ENCODE data around the gene ABCB6.

The ABCB6 gene

DNA sequence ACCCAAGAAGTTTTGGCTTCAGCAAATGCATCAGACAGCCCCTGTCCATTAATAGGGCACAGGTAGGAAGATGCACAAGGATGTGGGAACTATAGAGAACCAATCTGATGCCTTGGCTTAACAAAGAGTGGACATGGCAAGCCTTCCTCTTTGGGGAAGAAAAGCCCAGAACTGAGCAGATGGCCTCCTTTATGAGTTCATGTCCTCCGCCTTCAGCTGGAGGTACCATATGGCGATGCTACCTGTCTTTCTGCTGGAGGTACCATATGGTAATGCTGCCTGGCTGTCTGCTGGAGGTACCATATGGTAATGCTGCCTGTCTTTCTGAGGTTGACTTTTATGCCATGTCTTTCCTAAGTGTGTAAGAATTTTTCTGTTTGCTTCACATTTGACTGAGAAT lies 34.6 kb downstream of the ABCB6 start:
- no peak for DNase-seq (ENCODE audit: low spot score)

DNA sequence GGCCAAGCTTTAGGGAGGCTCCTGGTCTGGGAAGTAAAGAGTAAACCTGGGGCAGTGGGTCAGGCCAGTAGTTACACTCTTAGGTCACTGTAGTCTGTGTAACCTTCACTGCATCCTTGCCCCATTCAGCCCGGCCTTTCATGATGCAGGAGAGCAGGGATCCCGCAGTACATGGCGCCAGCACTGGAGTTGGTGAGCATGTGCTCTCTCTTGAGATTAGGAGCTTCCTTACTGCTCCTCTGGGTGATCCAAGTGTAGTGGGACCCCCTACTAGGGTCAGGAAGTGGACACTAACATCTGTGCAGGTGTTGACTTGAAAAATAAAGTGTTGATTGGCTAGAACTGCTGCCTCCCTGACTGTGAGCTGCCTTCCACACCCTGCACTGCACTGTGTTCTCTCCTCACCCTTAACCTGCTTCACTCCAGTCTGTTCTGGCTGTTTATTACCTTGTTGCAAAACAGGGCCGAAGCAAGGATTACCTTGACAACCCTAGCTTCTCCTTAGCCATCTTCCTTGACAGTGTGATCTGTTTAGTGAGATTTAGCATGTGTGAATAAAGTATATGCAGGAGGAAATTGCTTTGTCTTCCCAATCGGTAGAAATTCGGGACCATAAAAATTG lies 35.5 kb downstream of the ABCB6 start:
- no peak for DNase-seq (ENCODE audit: low spot score)

DNA sequence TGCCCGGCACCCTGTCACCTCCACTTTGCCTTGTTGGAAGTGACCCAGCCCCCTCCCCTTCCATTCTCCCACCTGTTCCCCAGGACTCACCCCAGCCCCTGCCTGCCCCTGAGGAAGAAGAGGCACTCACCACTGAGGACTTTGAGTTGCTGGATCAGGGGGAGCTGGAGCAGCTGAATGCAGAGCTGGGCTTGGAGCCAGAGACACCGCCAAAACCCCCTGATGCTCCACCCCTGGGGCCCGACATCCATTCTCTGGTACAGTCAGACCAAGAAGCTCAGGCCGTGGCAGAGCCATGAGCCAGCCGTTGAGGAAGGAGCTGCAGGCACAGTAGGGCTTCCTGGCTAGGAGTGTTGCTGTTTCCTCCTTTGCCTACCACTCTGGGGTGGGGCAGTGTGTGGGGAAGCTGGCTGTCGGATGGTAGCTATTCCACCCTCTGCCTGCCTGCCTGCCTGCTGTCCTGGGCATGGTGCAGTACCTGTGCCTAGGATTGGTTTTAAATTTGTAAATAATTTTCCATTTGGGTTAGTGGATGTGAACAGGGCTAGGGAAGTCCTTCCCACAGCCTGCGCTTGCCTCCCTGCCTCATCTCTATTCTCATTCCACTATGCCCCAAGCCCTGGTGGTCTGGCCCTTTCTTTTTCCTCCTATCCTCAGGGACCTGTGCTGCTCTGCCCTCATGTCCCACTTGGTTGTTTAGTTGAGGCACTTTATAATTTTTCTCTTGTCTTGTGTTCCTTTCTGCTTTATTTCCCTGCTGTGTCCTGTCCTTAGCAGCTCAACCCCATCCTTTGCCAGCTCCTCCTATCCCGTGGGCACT lies 36.2 kb downstream of the ABCB6 start:
- DNase-seq (ENCODE audit: low spot score) = no peak

DNA sequence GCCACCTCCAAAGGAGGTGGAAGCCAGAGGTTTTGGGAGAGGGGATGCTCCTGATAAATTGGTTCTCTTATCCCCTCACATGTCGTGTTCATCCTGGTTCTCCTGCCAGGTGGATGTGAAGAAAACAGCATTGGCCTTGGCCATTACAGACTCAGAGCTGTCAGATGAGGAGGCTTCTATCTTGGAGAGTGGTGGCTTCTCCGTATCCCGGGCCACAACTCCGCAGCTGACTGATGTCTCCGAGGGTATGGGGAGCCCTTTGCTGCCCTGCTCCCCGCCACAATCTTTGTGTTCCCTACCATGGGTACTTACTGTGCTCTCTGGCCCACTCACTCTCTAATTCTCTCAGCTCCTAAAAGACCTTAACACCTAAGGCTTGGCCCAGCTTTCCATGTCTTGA lies 37.2 kb downstream of the ABCB6 start:
- DNase-seq (ENCODE audit: low spot score) = no peak

DNA sequence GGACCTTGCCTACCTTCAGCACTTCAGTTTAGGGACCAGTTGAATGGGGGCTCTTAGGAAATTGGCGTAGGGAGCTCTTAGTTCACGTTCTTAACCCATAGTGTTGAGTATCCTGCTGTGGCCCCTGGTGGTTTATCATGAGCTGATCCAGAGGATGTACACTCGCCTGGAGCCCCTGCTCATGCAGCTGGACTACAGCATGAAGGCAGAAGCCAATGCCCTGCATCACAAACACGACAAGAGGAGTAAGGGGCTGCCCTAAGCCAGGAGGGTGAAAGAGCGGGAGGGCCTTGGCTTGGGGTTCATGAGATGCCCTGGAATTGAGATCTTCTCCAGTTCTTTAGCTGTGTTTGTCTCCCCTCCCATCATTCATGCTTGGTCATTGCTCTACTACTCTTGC lies 37.8 kb downstream of the ABCB6 start:
- DNase-seq (ENCODE audit: low spot score) = no peak

DNA sequence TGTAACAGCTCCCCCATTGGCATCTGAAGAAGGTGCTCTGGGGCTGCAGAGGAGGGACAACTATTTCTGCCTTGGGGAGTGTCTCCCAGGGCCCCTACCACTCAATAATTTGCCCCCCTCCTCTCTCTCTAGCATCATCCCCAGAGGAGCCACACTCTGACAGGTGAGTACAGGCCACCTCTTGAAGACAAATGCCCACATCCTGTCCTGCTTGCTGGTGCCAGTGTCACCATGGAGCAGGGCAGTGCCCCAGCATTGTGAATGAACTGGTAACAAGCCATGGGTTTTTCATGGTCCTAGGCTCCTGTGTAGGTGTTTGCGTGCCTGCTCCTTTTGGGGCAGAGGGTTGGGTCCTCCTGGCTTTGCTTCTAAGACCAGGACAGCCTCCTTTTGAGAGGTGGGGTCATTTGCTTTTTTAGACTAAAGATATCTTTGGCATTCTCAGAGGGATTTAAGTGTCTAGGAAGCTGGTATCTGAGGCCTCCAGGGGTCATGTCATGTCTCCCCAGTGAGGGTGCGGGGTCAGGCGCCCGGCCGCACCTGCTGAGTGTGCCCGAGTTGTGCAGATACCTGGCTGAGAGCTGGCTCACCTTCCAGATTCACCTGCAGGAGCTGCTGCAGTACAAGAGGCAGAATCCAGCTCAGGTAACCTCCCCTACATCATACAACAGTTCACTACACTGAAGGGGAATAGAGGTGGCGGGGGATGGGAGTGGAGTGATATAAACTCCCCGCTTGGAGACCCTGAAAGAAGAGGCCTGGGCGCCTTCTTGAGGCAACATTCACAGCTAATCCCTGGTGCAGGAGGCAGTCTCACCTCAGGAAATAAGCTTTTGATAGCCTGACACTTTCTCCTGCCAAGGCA lies 38.9 kb downstream of the ABCB6 start:
- no peak for DNase-seq (ENCODE audit: low spot score)

DNA sequence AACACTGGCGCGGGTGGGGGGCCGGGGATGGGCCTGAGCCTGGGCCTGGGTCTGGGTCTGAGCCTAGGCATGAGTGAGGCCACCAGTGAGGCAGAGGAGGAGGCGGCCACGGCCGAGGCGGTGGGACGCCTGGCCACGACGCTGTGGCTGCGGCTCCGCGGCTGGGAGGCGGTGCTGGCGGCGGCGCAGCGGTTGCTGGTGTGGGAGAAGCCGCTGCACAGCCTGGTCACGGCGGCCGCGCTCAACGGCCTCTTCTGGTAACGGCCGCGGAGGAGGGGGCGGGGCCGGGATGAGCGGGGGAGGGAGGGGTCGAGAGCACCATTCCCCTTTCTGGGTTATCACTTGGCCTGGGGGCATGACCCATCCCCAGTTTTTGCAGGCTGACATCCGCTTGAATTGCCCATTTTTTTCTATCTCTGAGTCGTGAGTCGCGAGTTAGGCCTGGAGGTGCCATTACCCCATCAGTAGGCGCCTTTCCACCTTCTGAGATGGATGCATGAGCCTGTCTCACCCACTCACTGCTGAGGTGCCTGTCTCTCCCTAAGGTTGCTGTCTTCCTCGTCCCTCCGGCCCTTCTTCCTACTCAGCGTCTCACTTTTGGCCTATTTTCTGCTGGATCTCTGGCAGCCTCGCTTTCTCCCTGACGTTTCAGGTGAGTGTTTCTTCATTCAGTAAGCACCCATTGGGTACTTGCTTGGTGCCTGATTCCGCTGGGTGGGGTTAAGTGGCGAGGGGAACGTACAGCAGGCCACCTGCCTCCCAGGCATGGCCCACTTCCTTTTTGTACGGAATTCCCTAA lies 40.2 kb downstream of the ABCB6 start:
- DNase-seq (ENCODE audit: low spot score) = peak; percentile 34

DNA sequence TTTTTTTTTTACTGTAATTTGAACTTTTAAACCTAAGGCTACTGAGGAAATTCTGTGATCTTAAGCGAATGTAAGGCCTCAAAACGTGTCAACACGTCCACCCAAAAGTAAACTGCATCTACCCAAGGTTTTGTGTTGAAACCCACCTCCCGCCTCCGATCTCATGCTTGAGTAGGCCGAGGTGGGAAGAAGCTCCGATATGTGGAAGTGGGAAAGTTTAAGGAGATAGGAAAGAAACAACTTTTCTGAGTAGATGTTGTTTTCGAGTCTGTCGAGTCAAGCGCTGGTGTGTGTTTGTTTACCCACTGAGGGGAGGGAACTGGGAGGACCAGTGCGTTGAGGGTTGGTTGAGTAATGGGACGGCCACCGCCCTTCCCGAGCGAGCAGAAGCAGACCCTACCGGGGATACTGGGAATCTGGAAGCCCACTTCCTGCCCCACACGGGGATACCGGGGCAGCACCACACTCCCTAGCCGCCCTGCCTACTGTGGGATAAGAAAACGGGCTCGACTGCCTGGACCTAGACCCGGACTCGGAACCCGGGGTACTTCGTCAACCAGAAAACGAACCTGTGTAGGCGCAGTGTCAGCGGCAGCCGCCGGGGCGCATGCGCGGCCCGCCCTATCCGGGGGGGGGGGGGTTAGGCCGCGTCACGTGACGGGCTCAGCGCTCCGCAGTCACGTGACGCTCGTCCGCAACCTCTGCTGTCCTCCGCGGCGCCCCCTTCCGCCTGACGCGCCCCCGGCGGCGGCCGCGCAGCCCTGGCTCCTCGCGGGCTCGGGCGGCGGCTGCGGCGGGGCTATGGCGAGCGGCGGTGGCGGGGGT lies 41.0 kb downstream of the ABCB6 start, which contains the start of gene RETREG2:
TSS of gene RETREG2 (plus strand) at position 724 of the 825 bp plus-strand sequence. CDS start at position 802, 78 bp downstream.
- DNase-seq (ENCODE audit: low spot score) = peak; percentile 90

DNA sequence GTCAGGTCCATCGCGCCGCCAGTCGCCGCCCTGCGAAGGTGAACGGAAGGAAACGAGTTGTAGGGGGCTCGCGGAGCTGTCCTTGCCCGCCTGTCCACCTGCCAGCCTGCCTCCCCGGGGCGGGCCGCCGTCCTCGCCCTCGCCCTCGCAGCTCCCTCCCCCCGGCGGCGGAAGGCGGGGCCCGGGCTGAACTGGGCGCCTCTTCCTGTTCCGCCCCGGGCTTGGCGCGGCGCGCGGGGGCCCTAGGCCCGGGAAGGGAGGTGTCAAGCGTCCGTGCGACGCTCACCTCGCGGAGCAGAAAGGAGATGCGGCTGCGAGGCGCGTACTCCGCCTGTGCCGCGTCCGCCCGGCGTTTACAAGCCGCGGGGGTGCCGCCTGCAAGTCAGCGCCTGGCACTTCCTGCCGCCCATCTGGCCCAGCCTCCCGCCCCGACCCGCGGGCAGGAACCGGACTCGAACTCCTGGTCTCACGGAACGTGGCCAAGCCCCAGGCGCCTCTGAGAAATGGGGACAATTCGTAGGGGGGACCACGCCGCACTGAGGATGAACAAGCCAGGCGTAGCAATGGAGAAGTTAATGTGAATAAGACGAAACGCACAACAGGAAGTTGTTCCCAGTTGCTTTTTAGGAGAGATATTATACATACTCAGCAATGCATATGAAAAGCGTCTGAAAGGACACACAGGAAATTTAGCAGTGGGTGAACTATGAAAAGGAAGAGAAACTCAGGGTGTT lies 41.8 kb downstream of the ABCB6 start, which contains the start of gene CNPPD1:
TSS of gene CNPPD1 (minus strand) at position 108 of the 734 bp plus-strand sequence. CDS start at position 11, 97 bp downstream.
- peak; percentile 84 for DNase-seq (ENCODE audit: low spot score)

DNA sequence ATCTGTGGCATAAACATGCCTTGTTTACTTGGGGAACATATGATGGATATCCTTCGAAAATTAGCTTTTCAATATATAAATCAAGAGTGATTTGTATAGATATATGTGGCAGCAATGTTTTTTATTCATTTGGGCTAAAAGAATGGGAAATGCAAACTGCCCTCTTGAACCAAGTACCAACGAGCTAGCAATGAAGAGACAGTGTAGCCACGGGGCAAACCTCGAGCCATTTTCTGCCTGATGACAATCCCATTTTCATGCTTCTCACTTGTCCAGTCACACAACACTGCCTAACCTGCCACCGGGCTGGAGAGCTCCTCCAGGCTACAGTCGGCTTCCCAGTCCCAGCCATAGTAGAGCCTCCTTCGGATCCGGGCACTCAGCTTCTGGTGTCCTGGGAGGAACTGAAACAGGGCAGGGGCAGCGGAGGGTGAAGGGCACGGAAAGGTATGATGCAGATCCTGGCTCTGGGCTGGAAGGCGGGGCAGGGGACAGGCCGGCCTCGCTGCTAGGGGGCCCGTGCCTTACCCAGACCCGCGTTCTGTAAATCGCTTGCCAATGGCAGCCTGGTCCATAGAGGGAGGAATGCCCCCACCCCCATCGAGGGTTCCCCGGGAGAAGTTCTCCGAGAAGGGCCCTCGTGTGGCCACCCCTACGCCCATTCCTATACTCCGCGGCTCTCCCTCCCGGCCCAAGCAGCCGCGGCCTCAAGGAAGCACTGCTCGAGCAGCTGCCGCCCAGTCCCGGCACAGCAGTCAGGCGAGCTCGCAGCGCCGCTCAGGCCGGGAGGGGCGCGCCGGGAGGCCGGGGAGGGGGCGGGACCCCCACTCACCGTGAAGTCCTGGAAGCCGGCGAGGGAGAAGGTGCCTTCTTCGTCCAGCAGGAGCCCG lies 42.6 kb downstream of the ABCB6 start:
- DNase-seq (ENCODE audit: low spot score) = peak; percentile 47

DNA sequence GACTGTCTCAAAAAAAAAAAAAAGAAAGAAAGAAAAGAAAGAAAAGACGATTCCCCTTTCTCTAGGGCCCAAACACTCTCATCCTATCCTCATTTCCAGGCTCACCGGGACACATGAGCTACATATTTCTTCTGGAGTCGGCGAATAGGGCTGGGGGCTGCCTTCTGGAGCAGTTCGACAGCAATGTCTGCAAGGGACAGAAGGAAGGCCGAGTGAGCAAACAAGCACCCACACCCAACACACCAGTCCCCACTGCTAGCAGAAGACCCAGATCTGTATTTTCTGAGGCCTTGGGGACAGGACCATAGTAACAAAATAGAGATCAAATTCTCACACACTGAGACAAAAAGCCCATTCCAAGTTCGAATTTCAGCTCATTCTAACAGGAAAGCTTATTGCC lies 43.3 kb downstream of the ABCB6 start:
- no peak for DNase-seq (ENCODE audit: low spot score)

DNA sequence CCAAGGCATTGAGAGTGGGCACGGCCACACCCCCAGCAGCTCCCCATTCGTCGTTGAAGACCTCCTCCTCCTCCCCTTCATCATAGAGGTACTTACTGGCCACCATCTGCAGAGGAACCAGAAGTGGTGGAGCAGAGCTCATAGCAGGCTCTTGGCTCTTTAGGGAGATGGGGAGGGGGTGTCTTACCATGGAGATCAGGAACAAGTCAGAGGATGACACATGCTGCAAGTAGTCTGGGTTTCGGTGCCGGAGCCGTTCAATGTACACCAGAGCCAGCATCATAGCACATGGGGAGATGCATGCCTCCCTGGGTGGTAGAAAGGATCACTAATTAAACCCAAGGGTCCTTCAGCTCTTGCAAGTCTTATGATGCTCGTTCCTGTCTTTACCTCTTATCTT lies 44.0 kb downstream of the ABCB6 start:
- no peak for DNase-seq (ENCODE audit: low spot score)

DNA sequence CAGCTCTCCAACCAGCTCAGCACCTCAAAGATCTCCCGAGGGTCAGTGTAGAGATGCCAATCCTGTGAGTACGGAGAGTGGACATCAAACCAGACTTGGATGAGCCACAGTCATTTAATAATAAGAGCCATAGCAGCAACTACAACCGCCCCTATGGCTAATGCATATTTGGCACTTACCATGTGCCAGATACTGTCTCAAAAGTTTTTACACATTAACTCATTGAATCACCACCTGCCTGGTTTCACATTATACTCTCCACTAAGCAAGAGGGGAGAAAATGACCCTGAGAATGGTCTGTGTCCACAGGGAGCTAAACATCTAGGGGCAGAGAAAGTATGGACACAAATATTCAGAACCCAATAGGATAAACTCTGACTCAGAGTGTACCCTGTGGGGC lies 44.6 kb downstream of the ABCB6 start:
- DNase-seq (ENCODE audit: low spot score) = no peak

DNA sequence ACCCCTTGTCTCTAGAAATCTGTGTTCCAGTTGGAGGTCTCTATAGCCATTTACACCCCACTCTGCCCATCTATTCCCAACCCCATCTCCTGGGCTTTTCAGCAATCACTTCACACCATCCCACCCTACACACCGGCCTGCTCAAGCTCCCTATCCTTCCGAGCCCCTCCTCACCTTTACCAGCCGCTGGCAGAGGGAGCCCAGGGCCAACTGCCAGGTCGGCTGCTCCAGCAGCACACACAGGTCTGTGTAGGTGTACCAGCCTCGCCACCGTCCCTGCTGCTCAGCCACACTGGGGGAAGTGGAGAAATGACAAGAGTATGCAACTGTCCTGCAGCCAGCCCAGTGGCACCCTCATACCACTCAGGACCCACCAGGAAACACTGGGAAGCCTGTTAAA lies 45.6 kb downstream of the ABCB6 start:
- no peak for DNase-seq (ENCODE audit: low spot score)

DNA sequence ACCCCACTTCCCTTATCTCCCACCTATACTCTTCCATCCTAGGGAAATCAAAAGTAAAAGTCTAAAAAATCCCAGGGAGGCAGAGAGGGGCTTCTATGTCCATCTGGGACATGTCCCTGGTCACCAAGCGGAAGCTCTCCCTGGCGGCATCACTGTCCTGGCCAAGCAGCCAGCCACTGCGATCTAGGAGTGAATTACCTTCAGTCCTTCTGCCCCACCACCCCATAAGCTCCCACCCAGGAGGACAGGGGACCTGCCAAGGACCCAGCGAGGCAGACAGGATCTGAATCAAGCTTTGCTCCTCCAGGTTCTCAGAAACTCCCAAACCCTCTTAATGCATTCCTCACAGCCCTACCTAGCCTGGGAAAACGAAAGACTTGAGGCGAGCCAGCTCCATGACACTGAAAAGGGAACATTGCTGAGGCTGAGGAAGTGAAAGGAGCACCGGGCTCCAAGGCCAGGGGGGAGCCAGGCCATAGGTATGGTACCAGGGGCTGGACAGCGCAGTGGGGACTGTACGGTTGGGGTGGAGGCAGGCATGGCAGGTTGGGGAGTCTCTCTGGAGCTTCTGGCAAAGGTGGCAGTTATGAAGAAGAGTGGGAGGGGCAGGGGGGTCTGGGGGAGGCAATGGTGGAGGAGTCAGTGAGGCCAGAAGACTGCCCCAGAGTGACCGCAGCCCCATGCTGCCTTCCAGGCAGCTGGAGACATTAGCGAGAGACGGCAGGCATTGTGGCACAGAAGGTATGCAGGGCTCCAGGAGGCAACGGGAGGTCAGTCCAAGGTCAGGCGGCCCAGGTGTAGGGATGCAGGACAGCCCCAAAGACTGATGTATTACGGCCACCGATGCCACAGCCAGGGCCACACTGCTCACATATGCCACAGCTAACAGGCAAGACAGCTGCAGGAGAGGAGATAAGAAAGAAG lies 46.3 kb downstream of the ABCB6 start:
- no peak for DNase-seq (ENCODE audit: low spot score)

DNA sequence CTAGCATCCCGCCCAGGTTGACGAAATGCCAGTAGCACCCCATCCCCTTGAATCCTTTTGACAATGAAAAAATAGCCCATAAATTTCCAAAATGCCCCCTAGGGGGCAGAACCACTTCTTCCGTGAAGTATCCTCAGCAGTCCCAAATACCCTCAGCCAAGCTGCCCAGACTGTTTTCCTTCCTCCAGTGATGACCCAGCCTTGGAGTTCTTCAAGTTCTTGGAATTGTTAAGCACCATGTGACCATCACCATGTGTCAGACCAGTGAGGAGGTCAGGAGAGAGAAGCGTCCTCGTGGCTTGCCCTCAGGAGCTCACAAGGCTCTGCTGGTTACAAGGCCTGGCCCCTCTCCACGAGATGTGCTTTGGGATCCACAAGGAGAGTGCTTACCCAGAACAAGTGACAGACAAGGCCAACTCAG lies 47.5 kb downstream of the ABCB6 start:
- peak; percentile 36 for DNase-seq (ENCODE audit: low spot score)

DNA sequence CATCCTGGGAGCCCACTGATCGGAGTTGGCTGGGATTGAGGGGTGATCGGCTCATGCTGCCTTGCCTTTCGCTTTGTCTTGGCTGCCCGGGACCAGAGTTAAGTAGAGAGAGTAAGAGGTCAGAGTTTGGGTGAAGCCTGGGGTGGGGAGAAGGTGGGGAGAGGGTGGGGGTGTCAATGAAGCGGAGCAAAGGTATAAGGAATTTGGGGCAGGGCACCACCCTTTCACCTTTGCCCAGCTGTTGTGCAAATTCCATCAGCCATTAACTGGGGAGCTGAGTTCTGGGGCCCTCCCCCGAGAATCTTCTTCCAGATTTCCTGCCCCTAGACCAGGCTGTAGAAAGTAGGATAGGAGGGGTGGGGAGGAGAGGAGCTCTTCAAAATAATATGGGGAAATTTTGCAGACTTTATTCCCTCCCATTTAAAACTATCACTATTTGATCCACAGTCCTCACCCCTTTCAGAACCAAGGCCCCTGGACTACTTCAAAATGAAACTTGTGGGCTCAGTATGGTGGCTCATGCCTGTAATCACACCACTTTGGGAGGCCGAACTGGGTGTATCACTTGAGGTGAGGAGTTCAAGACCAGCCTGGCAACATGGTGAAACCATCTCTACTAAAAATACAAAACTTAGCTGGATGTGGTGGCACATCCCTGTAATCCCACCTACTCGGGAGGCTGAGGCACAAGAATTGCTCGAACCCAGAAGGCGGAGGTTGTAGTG lies 48.7 kb downstream of the ABCB6 start, which contains the start of gene SLC23A3:
TSS of gene SLC23A3 (minus strand) at position 100 of the 725 bp plus-strand sequence. CDS start at position 55, 45 bp downstream.
- DNase-seq (ENCODE audit: low spot score) = no peak

Data from SW480 (cell line).